ENCODE data around the gene CCDC148. TPM values are rescaled to one million over a fixed set of nuclear protein-coding genes. Genes with fewer than 3 reads are reported as not detected.
A peak's percentile ranks its signal among the peaks of the same experiment; 100 is the strongest.

CCDC148 gene
- total RNA-seq, 8 experiments from 2014 or later, result 0.45 to 7.0 (median 1.5) TPM

DNA sequence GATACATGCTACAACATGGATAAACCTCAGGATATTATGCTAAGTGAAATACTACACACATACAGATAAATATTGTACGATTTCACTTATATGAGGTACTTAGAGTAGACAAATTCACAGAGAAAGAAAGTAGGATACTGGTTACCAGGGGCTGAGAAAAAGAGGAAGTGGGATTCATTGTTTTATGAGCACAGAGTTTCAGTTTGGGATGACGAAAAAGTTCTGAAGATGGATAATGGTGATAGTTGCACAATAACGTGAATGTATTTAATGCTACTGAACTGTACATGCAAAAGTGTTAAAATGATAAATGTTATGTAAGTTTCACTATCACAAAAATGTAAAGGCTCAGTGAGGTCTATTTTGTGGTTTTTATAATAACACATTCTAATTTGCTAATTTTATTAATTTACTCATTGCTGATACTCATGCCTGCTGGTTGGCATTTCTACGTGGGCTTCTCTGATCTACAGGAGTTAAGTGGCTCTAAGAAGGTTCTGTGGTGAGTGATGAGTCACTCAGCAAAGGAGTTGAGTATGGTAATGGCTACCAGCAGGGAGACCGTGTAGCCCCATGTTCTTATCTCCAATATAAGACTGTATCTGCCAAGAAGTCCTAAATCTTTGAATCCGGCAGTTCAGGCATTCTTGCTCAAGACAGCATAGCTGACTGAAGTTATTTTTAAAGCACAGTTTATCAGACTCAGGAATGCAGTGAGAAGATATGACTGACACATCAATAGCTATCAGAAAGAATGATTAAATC lies 313.8 kb downstream of the CCDC148 start:
- Histone ChIP-seq H3K27ac (no peak overlapping the region), H3K4me1 (replicated peaks in 1 of 2) (no peaks in the 10 kb centered on the region), H3K4me3 (no peak overlapping the region)
- 45 to 94% (median 83%) methylated on average over 2 to 6 of the region's 6 CpGs; no CpG with 5 or more reads in 1 of the 10 experiments for WGBS, 10 experiments
- in situ Hi-C loops (cut with MboI; ENCODE audit: low pct_unique_long_range_greater_than_20kb in 2 of 9, low sequenced_read_pairs in 9 of 9, unreplicated experiment in 9 of 9), result no loop called here
- ATAC-seq (replicated peaks in 6 of 8), result peak in 2 of 8 experiments; percentile 60 to 68

DNA sequence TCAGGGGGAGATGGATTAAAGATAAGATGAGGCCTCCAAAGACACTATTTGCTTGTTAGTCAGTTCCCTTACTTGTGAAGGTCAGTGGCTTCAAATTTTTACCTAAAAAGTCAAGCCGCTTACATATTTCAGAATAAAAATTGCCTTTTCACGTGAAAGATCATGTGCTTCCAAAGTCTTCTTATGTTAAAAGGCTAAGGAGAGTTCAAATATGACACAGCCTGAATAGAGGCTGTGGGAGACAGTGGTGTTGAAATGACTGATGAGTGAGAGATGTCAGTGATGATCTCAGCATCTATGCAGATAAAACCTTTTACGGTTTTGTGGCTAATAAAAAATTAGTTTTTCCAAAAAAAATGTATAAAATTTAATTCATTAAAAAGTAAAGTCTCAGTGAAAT lies 314.4 kb downstream of the CCDC148 start:
- ATAC-seq (replicated peaks in 6 of 8), result peak in 1 of 8 experiments; percentile 49
- in situ Hi-C loops (cut with MboI; ENCODE audit: low pct_unique_long_range_greater_than_20kb in 2 of 9, low sequenced_read_pairs in 9 of 9, unreplicated experiment in 9 of 9), result no loop called here
- no peak overlapping the region for H3K27ac ChIP-seq
- H3K4me3 ChIP-seq, result no peak overlapping the region
- WGBS, 10 experiments, result 22 to 100% (median 72%) methylated on average over 2 to 3 of the region's 3 CpGs; no CpG with 5 or more reads in 1 of the 10 experiments
- no peaks in the 10 kb centered on the region for H3K4me1 ChIP-seq (replicated peaks in 1 of 2)

DNA sequence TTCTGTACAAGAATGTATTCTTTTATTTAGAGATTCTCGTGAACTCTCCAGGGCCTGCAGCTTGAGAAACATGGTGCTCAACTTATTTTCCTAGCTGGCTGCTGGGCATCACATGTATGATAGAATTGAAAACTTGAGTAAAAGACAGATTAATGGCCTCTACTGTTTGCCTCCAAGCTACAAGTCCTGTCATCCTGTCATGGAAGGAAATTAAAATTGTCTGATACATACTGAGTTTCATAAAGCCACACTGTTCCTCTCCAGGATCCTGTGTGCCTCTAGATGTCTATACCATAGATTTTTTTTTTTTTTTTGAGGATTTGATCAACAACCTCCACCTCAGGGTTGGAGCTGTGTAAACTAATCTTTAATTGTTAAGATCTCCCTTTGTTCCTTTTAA lies 316.4 kb downstream of the CCDC148 start:
- in situ Hi-C loops (cut with MboI; ENCODE audit: low pct_unique_long_range_greater_than_20kb in 2 of 9, low sequenced_read_pairs in 9 of 9, unreplicated experiment in 9 of 9), result no loop called here
- ATAC-seq (replicated peaks in 6 of 8), result no peak
- Histone ChIP-seq H3K4me3 (no peak overlapping the region), H3K4me1 (replicated peaks in 1 of 2) (no peaks in the 10 kb centered on the region), H3K27ac (no peak overlapping the region)
- WGBS, 10 experiments, result 20 to 100% (median 100%) methylated on average over 1 of the region's 1 CpG; no CpG with 5 or more reads in 2 of the 10 experiments

DNA sequence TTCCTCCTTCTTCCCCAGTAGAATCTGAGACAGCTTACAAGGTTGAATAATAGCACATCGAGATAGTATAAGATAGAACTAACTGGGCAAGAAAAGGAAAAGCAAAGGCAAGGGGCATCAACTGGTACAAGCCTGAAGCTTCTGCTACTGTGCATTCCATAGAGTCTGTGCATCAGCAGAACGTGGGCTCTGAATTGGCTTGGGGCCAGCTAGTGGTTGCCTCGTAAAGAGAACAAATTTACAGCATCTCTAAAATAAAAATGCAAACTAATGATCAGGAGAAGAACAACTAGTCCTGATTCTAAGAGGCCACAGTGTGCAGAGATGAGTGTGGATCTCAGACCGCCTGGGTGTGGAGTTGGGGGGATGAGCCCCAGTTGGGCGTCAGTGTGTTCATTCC lies 318.3 kb downstream of the CCDC148 start:
- WGBS, 10 experiments, result 0 to 83% (median 55%) methylated on average over 1 to 4 of the region's 5 CpGs; no CpG with 5 or more reads in 2 of the 10 experiments
- in situ Hi-C loops (cut with MboI; ENCODE audit: low pct_unique_long_range_greater_than_20kb in 2 of 9, low sequenced_read_pairs in 9 of 9, unreplicated experiment in 9 of 9), result no loop called here
- no peak overlapping the region for H3K27ac ChIP-seq
- H3K4me1 ChIP-seq (replicated peaks in 1 of 2), result no peaks in the 10 kb centered on the region
- ATAC-seq (replicated peaks in 6 of 8), result no peak
- H3K4me3 ChIP-seq, result no peak overlapping the region

DNA sequence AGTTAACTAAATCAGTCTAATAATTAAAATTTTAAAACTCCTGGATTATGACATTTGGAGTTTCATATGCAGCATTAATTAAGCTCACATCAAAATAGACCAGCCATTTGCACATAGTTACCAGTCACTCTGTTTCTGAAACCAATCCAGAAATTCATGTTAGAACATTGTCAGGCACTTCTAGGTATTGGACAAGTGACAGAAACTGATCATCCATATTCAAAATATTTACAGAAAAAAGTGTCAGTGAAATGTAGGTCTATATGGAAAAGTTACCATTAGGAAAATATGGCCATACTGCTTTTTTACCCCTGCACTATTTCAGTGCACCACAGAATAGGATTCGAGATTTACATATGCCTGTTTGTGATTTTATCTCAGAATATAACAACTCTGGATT lies 321.5 kb downstream of the CCDC148 start:
- H3K4me3 ChIP-seq, result no peak overlapping the region
- ATAC-seq (replicated peaks in 6 of 8), result peak in 2 of 8 experiments; percentile 20 to 30
- H3K27ac ChIP-seq, result no peak overlapping the region
- H3K4me1 ChIP-seq (replicated peaks in 1 of 2), result no peaks in the 10 kb centered on the region
- in situ Hi-C loops (cut with MboI; ENCODE audit: low pct_unique_long_range_greater_than_20kb in 2 of 9, low sequenced_read_pairs in 9 of 9, unreplicated experiment in 9 of 9), result no loop called here
- 0 to 100% (median 75%) methylated on average over 1 of the region's 1 CpG; no CpG with 5 or more reads in 3 of the 10 experiments for WGBS, 10 experiments

DNA sequence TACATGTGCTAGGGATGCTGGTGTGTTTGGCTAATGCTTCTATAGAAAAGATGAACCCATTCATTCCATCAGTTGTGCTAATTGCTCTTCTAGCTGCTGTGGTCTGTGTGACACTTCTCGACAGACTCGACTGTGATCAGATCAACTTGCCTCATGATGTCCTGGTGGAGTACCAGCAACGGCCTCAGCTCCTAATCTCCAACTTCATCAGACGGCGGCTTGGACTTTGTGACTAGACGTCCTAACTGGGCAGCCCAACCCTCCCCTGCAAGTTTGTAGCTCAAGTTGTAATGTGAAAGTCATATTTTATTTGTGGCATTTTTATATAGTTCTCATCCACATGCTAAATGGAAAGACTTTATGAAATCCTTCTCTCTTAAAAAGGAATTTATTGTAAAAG lies 321.9 kb downstream of the CCDC148 start:
- Histone ChIP-seq H3K4me1 (replicated peaks in 1 of 2) (no peaks in the 10 kb centered on the region), H3K27ac (no peak overlapping the region), H3K4me3 (no peak overlapping the region)
- WGBS, 10 experiments, result 41 to 100% (median 80%) methylated on average over 1 to 6 of the region's 6 CpGs; no CpG with 5 or more reads in 3 of the 10 experiments
- no peak for ATAC-seq (replicated peaks in 6 of 8)
- in situ Hi-C loops (cut with MboI; ENCODE audit: low pct_unique_long_range_greater_than_20kb in 2 of 9, low sequenced_read_pairs in 9 of 9, unreplicated experiment in 9 of 9), result no loop called here

DNA sequence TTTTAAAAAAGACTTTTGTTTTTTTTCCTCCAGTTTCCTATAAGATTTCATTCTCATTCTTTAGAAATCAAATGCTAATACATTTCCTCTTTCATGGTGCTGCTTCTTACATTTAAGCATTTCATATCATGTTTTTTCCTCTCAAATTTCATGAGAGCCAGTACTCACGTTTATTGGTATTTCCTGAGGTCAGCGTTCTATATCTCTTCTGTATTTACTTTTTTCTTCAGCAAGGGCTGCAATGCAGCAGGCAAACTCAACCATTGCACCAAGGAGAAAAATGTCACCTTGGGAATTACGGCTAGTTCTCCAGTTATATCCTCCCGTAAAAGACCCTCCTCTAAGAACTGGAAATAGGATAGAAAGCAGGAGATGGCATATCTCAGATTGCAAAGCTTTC lies 322.5 kb downstream of the CCDC148 start:
- in situ Hi-C loops (cut with MboI; ENCODE audit: low pct_unique_long_range_greater_than_20kb in 2 of 9, low sequenced_read_pairs in 9 of 9, unreplicated experiment in 9 of 9), result no loop called here
- no peaks in the 10 kb centered on the region for H3K4me1 ChIP-seq (replicated peaks in 1 of 2)
- 32 to 95% (median 82%) methylated on average over 4 of the region's 4 CpGs; no CpG with 5 or more reads in 1 of the 10 experiments for WGBS, 10 experiments

DNA sequence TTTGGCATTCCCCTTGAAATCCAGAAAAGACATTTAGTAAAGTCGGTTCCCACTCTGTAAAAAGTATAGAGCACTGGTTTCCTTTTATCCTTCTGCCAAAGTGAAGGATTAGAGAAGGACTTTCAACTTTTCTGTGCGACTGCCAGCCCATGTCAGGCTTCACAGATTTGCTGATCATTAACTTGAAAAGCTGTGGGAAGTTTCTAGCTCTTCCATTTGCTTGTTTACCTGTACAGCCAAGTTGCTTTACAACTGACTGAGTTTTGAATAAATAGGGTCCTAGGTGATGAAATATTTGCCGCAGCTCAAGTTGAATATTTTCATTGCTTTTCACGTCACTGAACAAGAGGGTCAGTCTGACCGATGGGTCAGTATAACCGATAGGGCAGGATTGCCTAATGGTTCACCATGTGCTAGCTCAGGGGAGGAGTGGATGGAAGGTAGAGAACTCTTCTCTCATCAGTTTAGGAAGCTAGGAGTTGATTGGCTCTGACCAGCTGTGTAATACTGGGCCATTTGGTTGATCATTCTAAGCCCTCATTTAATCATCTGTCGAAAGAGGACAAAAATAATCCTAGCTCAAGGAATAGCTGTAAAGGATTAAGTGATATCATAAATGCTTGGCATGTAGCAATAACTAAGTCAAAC lies 324.5 kb downstream of the CCDC148 start:
- H3K4me3 ChIP-seq, result no peak overlapping the region
- ATAC-seq (replicated peaks in 6 of 8), result no peak
- no peaks in the 10 kb centered on the region for H3K4me1 ChIP-seq (replicated peaks in 1 of 2)
- in situ Hi-C loops (cut with MboI; ENCODE audit: low pct_unique_long_range_greater_than_20kb in 2 of 9, low sequenced_read_pairs in 9 of 9, unreplicated experiment in 9 of 9), result no loop called here
- H3K27ac ChIP-seq, result no peak overlapping the region
- 25 to 82% (median 55%) methylated on average over 2 to 7 of the region's 7 CpGs for WGBS, 10 experiments

More for the DNA sequence above, 322.5 kb downstream of the CCDC148 start:
- Histone ChIP-seq H3K27ac (no peak overlapping the region), H3K4me3 (no peak overlapping the region)
- no peak for ATAC-seq (replicated peaks in 6 of 8)

DNA sequence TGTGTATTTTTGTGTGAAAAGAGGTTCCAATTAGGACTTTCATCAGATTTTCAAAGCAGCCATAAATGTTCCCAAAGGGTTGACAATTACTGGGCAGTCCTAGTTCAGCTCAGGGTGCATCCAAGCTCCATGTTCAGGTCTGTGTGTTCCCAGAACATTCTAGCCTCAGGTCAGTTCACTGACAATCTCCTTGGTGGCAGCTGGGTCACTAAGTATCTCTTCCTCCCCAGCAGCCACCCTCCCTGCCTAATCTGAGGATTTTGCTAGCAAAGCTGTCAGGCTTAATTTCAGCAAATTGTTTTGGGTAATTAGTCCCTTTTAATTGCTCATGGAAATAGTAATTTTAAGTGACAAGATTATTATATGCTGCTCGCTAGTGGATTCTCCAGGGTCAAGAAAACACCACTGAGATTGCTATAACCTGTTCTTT lies 325.1 kb downstream of the CCDC148 start:
- H3K27ac ChIP-seq, result no peak overlapping the region
- WGBS, 10 experiments, result 29 to 100% (median 50%) methylated on average over 1 of the region's 1 CpG; no CpG with 5 or more reads in 3 of the 10 experiments
- in situ Hi-C loops (cut with MboI; ENCODE audit: low pct_unique_long_range_greater_than_20kb in 2 of 9, low sequenced_read_pairs in 9 of 9, unreplicated experiment in 9 of 9), result no loop called here
- H3K4me3 ChIP-seq, result no peak overlapping the region
- no peaks in the 10 kb centered on the region for H3K4me1 ChIP-seq (replicated peaks in 1 of 2)
- no peak for ATAC-seq (replicated peaks in 6 of 8)

DNA sequence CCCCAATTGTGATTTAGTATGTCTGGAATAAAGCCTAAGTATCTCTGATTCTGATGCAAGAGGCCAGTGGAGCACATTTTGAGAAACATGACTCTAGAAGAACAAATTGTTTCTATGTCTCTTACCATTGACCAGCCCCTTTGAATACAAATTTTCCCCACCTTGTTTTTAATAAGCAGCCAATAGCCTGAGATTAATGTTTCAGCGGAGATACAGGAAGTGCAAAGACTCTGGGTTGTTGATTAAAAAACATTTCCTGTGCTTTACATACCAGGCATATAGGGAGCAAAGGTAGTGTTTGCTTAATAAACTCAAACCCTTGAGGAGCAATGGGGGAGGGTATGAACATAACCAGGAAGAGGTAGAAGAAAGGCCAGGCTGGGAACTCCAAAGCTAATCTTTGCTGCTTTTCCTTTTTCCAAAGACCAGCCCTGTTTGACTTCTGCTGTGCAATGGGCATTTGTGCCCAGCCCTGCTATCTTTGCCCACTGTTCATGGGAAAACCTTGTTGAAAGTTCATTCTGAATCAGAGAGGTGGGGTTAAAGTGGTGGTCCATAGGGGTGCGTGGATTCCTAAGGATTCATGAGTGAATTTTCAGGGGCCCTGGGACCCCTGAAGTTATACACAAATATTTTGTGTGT lies 325.6 kb downstream of the CCDC148 start:
- ATAC-seq (replicated peaks in 6 of 8), result no peak

DNA sequence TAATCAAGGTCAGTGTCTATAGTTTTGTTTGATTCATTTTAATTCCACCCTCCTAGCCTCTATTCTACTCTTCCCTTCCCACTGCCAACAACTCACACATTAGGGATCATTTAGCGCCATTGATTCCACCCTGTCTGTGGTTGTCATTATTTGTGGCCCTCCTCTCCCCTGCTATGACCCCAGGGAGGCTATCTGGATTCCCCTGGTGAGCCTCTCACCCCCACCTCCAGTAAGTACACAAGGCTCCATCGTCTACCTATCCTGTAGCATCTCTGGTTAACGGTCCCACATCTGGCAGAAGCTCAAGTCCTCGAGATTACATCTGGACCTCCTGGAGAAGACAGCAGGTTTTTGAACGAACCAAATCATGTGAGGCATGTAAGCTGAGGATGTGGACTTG lies 327.5 kb downstream of the CCDC148 start:
- no peak for ATAC-seq (replicated peaks in 6 of 8)
- H3K4me3 ChIP-seq, result no peak overlapping the region
- no peak overlapping the region for H3K27ac ChIP-seq
- 30 to 100% (median 80%) methylated on average over 1 to 4 of the region's 5 CpGs; no CpG with 5 or more reads in 3 of the 10 experiments for WGBS, 10 experiments
- in situ Hi-C loops (cut with MboI; ENCODE audit: low pct_unique_long_range_greater_than_20kb in 2 of 9, low sequenced_read_pairs in 9 of 9, unreplicated experiment in 9 of 9), result no loop called here
- no peaks in the 10 kb centered on the region for H3K4me1 ChIP-seq (replicated peaks in 1 of 2)

More for the DNA sequence above, 325.6 kb downstream of the CCDC148 start:
- Histone ChIP-seq H3K27ac (no peak overlapping the region), H3K4me1 (replicated peaks in 1 of 2) (no peaks in the 10 kb centered on the region), H3K4me3 (no peak overlapping the region)
- in situ Hi-C loops (cut with MboI; ENCODE audit: low pct_unique_long_range_greater_than_20kb in 2 of 9, low sequenced_read_pairs in 9 of 9, unreplicated experiment in 9 of 9), result no loop called here
- 38 to 100% (median 78%) methylated on average over 1 to 2 of the region's 2 CpGs; no CpG with 5 or more reads in 1 of the 10 experiments for WGBS, 10 experiments

DNA sequence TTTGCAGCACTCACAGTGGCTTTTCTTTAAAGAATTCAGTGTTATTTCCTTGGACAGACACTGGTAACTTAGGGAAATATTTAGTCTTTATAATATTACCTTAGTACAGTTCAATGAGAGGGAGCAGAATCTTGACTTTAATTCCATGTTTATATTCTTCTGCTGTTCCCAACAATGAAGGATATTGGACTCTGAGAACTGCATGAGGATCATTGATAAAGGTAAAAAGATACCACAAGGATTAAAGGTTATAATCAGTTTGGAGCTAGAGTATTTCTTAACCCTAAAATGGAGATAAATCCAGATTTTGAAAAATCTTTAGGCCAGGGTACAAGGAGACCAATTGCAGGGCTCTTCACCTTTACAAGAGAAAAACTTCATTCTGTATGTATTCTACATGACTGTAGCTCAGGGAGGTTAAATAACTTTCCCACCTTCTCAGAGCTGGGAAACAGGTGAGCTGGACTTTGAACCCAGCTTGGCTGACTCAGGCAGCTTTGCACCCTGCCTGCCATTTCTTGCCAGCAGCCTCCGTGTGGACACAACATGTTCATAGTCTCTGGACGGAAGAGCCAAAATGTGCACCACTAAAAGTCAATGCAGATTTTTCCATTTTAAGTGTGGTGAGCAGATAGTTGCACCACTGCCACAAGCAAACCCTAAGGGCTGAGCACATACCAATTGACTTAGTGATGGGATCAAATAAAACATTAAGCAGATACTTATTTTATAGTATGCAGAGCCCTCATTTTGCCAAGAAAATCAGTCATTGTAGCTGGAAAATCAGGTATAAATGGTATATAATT lies 328.2 kb downstream of the CCDC148 start:
- Histone ChIP-seq H3K27ac (no peak overlapping the region), H3K4me1 (replicated peaks in 1 of 2) (no peaks in the 10 kb centered on the region), H3K4me3 (no peak overlapping the region)
- ATAC-seq (replicated peaks in 6 of 8), result peak in 3 of 8 experiments; percentile 29 to 56 (median 52)
- in situ Hi-C loops (cut with MboI; ENCODE audit: low pct_unique_long_range_greater_than_20kb in 2 of 9, low sequenced_read_pairs in 9 of 9, unreplicated experiment in 9 of 9), result no loop called here
- WGBS, 10 experiments, result 0 to 100% (median 78%) methylated on average over 1 to 2 of the region's 2 CpGs; no CpG with 5 or more reads in 5 of the 10 experiments

Measured in motor neuron (in vitro differentiated cells).